ENCODE measurements around the gene NREP. TPM values are rescaled to one million over a fixed set of nuclear protein-coding genes. Genes with fewer than 3 reads are reported as not detected.

NREP gene
- total RNA-seq, 2 experiments from 2014 or later: 21.7 to 22.6 TPM

DNA sequence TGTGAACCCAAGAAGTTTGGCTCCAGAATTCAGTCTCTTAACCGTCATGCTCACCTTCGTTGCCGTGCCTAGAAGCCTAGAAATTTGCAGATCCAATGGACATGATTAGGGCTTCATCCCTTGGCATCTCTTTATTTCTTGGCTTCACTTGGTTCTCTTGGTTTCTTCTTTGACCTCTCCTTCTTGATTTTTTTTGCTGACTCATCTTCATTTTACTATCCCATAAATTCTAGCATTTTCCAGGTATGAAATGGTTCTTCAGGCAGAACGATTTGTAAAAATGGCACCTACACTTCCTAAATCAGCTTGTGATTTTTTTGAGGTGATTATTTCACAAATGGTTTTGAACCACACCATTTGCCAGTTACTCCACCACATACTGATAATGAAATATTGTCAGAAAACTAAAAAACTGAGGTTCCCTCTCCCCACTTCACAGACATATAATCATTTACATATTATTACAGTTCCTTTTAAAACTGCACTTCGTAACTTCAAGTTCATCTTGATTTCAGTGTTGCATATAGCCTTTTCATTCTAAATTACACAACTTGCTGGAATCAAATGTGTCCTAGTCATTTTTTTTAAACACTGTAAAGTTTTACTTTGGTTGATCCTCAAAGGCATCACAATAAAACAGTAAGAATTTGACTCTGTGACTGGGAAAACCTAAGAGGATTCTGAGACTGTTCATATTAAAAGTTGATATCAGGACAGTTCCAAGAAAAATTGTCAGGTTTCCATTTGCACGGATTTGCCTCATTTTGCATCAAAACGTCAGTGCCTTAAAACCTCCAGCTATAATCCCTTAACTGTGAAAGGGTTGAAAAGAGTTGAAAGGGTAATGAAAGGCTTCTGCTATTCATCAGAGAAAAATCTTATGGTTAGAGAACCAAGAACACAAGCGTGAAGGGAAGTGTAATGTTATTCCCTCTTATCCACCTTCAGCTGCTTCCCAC is 8.9 kb upstream of the NREP start:
- ChIA-PET CTCF (interaction anchor here (0.6 to 1.1 kb wide), 2 partner anchors 31 to 234 kb away, joined by 3 read pairs; no protein-coding TSS in a partner anchor), POLR2A (no interaction called here)
- Mint-ChIP-seq H3K27ac (no peak overlapping the region), H3K36me3 (ENCODE audit: low read depth) (no peaks in the 10 kb centered on the region), H3K9me3 (no peaks in the 10 kb centered on the region), H3K4me1 (ENCODE audit: low read depth) (no peaks in the 10 kb centered on the region), H3K4me3 (no peak overlapping the region), H3K27me3 (peaks cover 2% of the 10 kb centered on the region)
- intact Hi-C loops (cut with micrococcal nuclease): loop anchor here (10.0 kb wide), 1 partner anchor 389 kb away; no protein-coding TSS in a partner anchor
- TF ChIP-seq, protein P1, sequence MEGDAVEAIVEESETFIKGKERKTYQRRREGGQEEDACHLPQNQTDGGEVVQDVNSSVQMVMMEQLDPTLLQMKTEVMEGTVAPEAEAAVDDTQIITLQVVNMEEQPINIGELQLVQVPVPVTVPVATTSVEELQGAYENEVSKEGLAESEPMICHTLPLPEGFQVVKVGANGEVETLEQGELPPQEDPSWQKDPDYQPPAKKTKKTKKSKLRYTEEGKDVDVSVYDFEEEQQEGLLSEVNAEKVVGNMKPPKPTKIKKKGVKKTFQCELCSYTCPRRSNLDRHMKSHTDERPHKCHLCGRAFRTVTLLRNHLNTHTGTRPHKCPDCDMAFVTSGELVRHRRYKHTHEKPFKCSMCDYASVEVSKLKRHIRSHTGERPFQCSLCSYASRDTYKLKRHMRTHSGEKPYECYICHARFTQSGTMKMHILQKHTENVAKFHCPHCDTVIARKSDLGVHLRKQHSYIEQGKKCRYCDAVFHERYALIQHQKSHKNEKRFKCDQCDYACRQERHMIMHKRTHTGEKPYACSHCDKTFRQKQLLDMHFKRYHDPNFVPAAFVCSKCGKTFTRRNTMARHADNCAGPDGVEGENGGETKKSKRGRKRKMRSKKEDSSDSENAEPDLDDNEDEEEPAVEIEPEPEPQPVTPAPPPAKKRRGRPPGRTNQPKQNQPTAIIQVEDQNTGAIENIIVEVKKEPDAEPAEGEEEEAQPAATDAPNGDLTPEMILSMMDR (IDR thresholded peaks at IDR 0.05): no peak
- ATAC-seq: no peak
- DNase-seq: no peak

DNA sequence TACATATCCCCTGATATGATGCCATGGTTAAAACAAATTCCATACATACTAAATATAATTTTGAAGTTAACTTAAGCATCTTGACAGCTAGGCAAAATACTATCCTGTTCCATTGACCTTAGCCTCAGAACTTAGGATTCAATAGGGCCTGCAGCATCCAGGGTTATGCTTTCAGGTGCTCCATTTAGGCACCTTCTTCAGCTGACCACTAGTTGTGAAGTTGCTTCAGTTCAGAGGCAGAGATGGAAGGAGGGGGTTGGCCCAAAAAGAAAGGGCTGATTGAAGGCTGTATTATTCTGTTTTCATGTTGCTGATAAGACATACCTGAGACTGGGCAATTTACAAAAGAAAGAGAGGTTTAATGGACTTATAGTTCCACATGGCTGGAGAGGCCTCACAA is 7.0 kb upstream of the NREP start:
- Mint-ChIP-seq H3K4me3 (no peak overlapping the region), H3K36me3 (ENCODE audit: low read depth) (no peaks in the 10 kb centered on the region), H3K27me3 (peaks cover 2% of the 10 kb centered on the region), H3K9me3 (no peaks in the 10 kb centered on the region), H3K27ac (no peak overlapping the region), H3K4me1 (ENCODE audit: low read depth) (no peaks in the 10 kb centered on the region)
- DNase-seq (no peak), ATAC-seq (no peak)
- ChIA-PET POLR2A (no interaction called here), CTCF (interaction anchor here (1.5 kb wide), 1 partner anchor 9 kb away, joined by 3 read pairs; no protein-coding TSS in a partner anchor)
- TF ChIP-seq, protein P1 (IDR thresholded peaks at IDR 0.05): no peak
- intact Hi-C loops (cut with micrococcal nuclease): loop anchor here (10.0 kb wide), 1 partner anchor 391 kb away; no protein-coding TSS in a partner anchor

DNA sequence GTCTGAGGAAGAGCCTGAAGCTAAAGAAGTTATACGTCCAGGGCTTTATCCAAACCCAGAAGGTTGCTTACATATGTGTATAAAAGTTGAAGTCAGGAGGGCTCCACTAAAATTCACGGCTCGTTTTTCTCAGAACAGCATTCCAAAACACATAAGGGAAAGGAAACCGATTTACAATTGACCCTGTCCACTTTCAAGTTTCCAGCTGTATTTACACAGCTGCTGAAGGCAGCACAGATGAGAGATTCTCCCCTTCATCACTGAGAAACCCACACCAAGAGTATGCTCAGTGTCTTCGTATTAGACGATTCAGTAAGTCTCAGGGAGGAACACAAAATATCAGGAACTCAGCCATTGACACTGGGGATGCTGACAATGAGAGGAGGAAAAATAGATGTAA is 5.9 kb upstream of the NREP start:
- Mint-ChIP-seq H3K4me3 (no peak overlapping the region), H3K27ac (no peak overlapping the region), H3K27me3 (no peaks in the 10 kb centered on the region), H3K9me3 (no peaks in the 10 kb centered on the region), H3K36me3 (ENCODE audit: low read depth) (no peaks in the 10 kb centered on the region), H3K4me1 (ENCODE audit: low read depth) (peaks cover 4% of the 10 kb centered on the region)
- TF ChIP-seq, protein P1 (IDR thresholded peaks at IDR 0.05): no peak
- intact Hi-C loops (cut with micrococcal nuclease): loop anchor here (10.0 kb wide), 1 partner anchor 392 kb away; no protein-coding TSS in a partner anchor
- ChIA-PET CTCF (no interaction called here), POLR2A (no interaction called here)
- DNase-seq (no peak), ATAC-seq (no peak)

GRCh38 chr5:111758284-111758628 is 1.3 kb upstream of the NREP start:
- ATAC-seq (no peak), DNase-seq (no peak)
- ChIA-PET POLR2A (interaction anchor here (0.6 to 2.0 kb wide), 2 partner anchors 9 to 402 kb away, joined by 3 to 8 read pairs; no protein-coding TSS in a partner anchor), CTCF (interaction anchor here (1.1 to 2.0 kb wide), 4 partner anchors 19 to 227 kb away, joined by 3 to 5 read pairs (median 5); no protein-coding TSS in a partner anchor)
- TF ChIP-seq, protein P1 (IDR thresholded peaks at IDR 0.05): no peak
- H3K4me3 Mint-ChIP-seq: peak overlapping the region; percentile 80
- H3K9me3 Mint-ChIP-seq: no peaks in the 10 kb centered on the region
- H3K4me1 Mint-ChIP-seq (ENCODE audit: low read depth): peaks cover 21% of the 10 kb centered on the region
- H3K27me3 Mint-ChIP-seq: no peaks in the 10 kb centered on the region
- intact Hi-C loops (cut with micrococcal nuclease): no loop called here
- H3K27ac Mint-ChIP-seq: peak overlapping the region; percentile 87
- H3K36me3 Mint-ChIP-seq (ENCODE audit: low read depth): no peaks in the 10 kb centered on the region

Measured in activated CD8-positive, alpha-beta T cell treated with anti-CD3 and anti-CD28 coated beads for 36 hours (primary cell).